A673 (cell line): ENCODE data around the gene CDH18.

ENCODE experiments used
- CTCF ChIP-seq: fragments of 300-800, 200-600 bp; sonication (generic); conservative IDR thresholded peaks from 2 replicates; pipeline ENCODE4 v1.5.1; 2017; ENCODE audit warnings: low read depth, mild to moderate bottlenecking, antibody characterized with exemption, low read length, moderate library complexity, mixed read lengths
- EZH2 ChIP-seq: fragments of 200-600 bp; sonication (generic); IDR thresholded peaks from 2 replicates; pipeline ENCODE4 v1.6.1; 2017; ENCODE audit warnings: borderline replicate concordance, low read depth, mild to moderate bottlenecking, mixed read lengths, antibody characterized with exemption, low read length; ENCODE audit not compliant: poor library complexity, severe bottlenecking

GRCh38 chr5:19564036-19564435, 424.0 kb downstream of the CDH18 start:
- TF ChIP-seq CTCF: no peak
- no peak for TF ChIP-seq EZH2
